Measurements from ENCODE around the gene DCAF17.

GRCh38 chr2:171431677-171432167 lies 2.3 kb upstream of the DCAF17 start:
- TF ChIP-seq CTCF (IDR thresholded peaks at IDR 0.05) (no peak), EZH2 (IDR thresholded peaks at IDR 0.05; ENCODE audit: borderline replicate concordance, insufficient read depth, low read depth, low read length, poor library complexity, severe bottlenecking) (no peak)
